Naive B cell (primary cell): ENCODE data around the gene PTPRJ. TPM values are rescaled to one million over a fixed set of nuclear protein-coding genes. Genes with fewer than 3 reads are reported as not detected.

ENCODE experiments used
- ATAC-seq, 2 donors: fragments of 150-1000 bp; cut with Tn5 transposase; 2 replicates each; pipeline ENCODE4 v1.10.0; 2021; ENCODE audit warnings: low read depth in 2 of 2, mild to moderate bottlenecking in 2 of 2, moderate library complexity in 2 of 2
- DNase-seq: peaks from one replicate; pipeline ENCODE4 v3.0.0; 2022
- H3K27ac Mint-ChIP-seq, 6 donors: one replicate each; pipeline ENCODE4 v1.8.0; 2020 to 2022; ENCODE audit warnings: mild to moderate bottlenecking in 6 of 6, mixed read lengths in 6 of 6, moderate library complexity in 5 of 6, inconsistent platforms in 2 of 6
- H3K27me3 Mint-ChIP-seq, 3 donors: one replicate each; pipeline ENCODE4 v1.8.0; 2021 to 2022; ENCODE audit warnings: mixed read lengths in 3 of 3, mild to moderate bottlenecking in 1 of 3
- H3K36me3 Mint-ChIP-seq, 2 donors: one replicate each; pipeline ENCODE4 v1.8.0; 2020 to 2022; ENCODE audit warnings: mixed read lengths in 2 of 2, inconsistent platforms in 1 of 2, mild to moderate bottlenecking in 1 of 2
- H3K4me1 Mint-ChIP-seq, 3 donors: one replicate each; pipeline ENCODE4 v1.8.0; 2020 to 2022; ENCODE audit warnings: mixed read lengths in 3 of 3, inconsistent platforms in 1 of 3, mild to moderate bottlenecking in 1 of 3, moderate library complexity in 1 of 3
- H3K4me3 Mint-ChIP-seq, 8 donors: one replicate each; pipeline ENCODE4 v1.8.0; 2020 to 2022; ENCODE audit warnings: mild to moderate bottlenecking in 8 of 8, mixed read lengths in 8 of 8, moderate library complexity in 8 of 8, inconsistent platforms in 2 of 8
- H3K9me3 Mint-ChIP-seq, 7 donors: one replicate each; pipeline ENCODE4 v1.8.0; 2020 to 2022; ENCODE audit warnings: mixed read lengths in 7 of 7, mild to moderate bottlenecking in 5 of 7, inconsistent platforms in 2 of 7, moderate library complexity in 1 of 7
- polyA plus RNA-seq, 6 donors: library from polyadenylated mRNA; unstranded; fragments of 300-500 nt; fragmentation: Illumina TruSeq; gene quantifications; one replicate each; pipeline ENCODE4 v1.2.3, GENCODE V29; 2021; ENCODE audit warnings: low read depth in 6 of 6

The PTPRJ gene
- polyA plus RNA-seq, 6 donors from 2014 or later, result 4.3 to 15.1 (median 11.6) TPM

DNA sequence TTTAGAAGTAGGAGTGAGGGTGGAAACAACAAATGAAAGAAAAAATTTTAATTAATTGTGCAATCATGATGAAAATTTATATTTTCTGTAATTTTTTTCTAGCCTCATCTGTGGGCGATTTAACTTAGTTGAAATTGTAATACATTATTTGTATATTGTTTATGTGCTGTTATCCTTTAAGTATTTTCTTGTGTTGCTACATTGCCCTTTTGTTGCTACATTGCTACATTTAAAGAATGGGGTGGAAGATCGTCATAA, 130.1 kb downstream of the PTPRJ start:
- H3K9me3 Mint-ChIP-seq, result peaks cover 8 to 12% (median 11%) of the 10 kb centered on the region in 7 donors
- peak overlapping the region in 6 of 8 donors; percentile 1 to 89 (median 82) for H3K4me3 Mint-ChIP-seq
- ATAC-seq, result no peak
- no peaks in the 10 kb centered on the region for H3K27me3 Mint-ChIP-seq
- peaks cover 48 to 66% (median 61%) of the 10 kb centered on the region in 3 donors for H3K4me1 Mint-ChIP-seq
- H3K27ac Mint-ChIP-seq, result peak overlapping the region; percentile 72 to 98 (median 95)
- H3K36me3 Mint-ChIP-seq, result peaks cover 10 to 12% of the 10 kb centered on the region in 2 donors
- DNase-seq, result no peak

DNA sequence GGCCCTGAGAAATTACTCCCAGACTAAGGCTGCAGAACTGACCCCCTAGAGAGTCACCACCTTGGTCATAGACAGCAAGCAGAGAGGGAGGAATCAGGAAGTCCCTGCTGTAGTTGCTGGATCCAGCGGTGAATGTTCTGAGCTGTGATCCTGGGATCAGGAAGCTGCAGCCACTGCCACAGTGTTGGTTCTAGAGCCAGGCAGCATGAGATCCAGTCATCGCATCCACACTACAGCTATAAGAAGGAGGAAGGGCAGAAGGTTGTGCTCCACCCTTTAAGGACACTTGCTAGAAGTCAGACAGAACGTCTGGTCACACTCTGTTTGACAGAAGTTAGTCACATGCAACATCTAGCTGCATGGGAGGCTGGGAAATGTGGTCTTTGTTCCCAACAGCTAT, 131.5 kb downstream of the PTPRJ start:
- peak overlapping the region in 4 of 8 donors; percentile 3 to 26 (median 18) for H3K4me3 Mint-ChIP-seq
- peaks cover 10 to 19% of the 10 kb centered on the region in 2 donors for H3K36me3 Mint-ChIP-seq
- no peak for DNase-seq

DNA sequence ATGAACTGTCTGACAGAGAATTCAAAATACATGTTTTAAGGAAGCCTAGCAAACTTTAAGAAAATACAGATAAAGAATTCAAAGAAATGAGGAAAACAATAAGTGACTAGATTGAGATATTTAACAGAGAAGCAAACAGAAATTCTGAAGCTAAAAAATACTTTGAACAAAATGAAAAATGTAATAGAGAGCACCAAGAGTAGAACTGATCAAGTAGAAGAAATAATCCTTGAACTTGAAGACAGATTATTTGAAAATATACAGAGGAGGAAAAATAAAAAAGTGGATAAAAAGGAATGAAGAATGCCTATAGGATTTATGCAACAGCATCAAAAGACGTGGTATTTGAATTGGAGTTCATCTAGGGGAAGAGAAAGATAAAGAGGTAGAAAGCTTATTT, 134.4 kb downstream of the PTPRJ start:
- H3K9me3 Mint-ChIP-seq, result peaks cover 10 to 20% (median 16%) of the 10 kb centered on the region in 7 donors
- no peaks in the 10 kb centered on the region for H3K27me3 Mint-ChIP-seq
- ATAC-seq (no peak), DNase-seq (no peak)
- peaks cover 18 to 24% (median 22%) of the 10 kb centered on the region in 3 donors for H3K4me1 Mint-ChIP-seq
- peaks cover 10 to 19% of the 10 kb centered on the region in 2 donors for H3K36me3 Mint-ChIP-seq
- peak overlapping the region in 1 of 8 donors; percentile 47 for H3K4me3 Mint-ChIP-seq
- peak overlapping the region in 2 of 6 donors; percentile 15 to 24 for H3K27ac Mint-ChIP-seq

More for the DNA sequence above, 131.5 kb downstream of the PTPRJ start:
- peaks cover 38 to 51% (median 48%) of the 10 kb centered on the region in 3 donors for H3K4me1 Mint-ChIP-seq
- peaks cover 10 to 20% (median 16%) of the 10 kb centered on the region in 7 donors for H3K9me3 Mint-ChIP-seq
- ATAC-seq, result no peak
- peak overlapping the region in 4 of 6 donors; percentile 37 to 87 (median 60) for H3K27ac Mint-ChIP-seq
- H3K27me3 Mint-ChIP-seq, result no peaks in the 10 kb centered on the region

DNA sequence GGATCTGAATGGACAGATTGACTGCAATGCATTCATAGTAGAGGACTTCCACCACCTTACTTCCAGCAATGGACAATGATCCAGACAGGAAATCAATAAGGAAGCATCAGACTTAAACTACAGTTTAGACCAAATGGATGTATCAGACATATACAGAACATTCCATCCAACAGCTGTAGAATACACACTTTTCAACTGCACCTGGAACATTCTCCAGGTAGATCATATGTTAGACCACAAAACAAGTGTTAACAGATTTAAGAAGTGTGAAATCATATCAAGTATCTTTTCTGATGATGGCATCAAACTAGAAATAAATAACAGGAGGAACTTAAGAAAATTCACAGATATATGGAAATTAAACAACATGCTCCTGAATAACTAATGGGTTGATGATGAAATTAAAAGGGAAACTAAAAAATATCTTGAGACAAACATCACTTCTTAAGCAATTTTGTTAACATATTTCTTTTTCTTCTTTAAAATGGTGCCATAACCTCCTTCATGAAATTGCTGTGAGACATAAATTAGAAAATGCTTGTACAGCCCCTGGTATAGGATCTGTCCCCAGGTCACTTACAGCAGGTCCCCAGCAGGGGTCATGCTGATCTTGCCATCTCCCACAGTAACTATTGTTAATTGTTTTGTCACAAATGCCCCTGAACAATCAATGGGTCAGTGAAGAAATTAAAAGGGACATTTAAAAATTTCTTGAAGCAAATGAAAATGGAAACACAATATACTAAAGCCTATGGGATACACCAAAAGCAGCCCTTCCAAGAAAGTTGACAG, 136.3 kb downstream of the PTPRJ start:
- H3K27me3 Mint-ChIP-seq, result no peaks in the 10 kb centered on the region
- H3K9me3 Mint-ChIP-seq, result peaks cover 10 to 20% (median 16%) of the 10 kb centered on the region in 7 donors
- H3K27ac Mint-ChIP-seq, result peak overlapping the region in 2 of 6 donors; percentile 59 to 78
- H3K36me3 Mint-ChIP-seq, result peaks cover 14 to 22% of the 10 kb centered on the region in 2 donors
- DNase-seq, result no peak
- peaks cover 9 to 11% (median 11%) of the 10 kb centered on the region in 3 donors for H3K4me1 Mint-ChIP-seq
- H3K4me3 Mint-ChIP-seq, result no peak overlapping the region
- ATAC-seq, result peak in 1 of 2 donors; percentile 66

DNA sequence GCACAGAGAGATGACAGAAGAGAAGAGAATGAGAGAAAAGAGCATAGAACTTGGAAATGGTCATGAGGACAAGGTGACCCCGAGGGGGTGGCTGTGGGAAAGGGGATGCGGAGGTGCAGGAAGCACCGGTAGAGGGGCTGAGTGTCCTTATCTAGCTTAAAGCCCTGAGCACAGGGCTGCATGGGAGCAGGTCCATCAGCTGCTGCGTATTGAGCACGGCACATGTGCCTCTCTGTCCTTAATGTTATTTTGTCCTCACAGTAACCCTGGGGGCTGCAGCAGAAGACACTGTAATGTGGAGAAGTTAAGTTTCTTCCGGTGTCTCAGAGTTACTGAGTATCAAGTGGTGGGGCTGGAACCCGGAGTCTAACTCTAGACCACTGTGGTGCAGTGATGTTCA, 141.9 kb downstream of the PTPRJ start:
- Mint-ChIP-seq H3K4me1 (peaks cover 18 to 26% (median 26%) of the 10 kb centered on the region in 3 donors), H3K9me3 (no peaks in the 10 kb centered on the region), H3K27ac (peak overlapping the region in 2 of 6 donors; percentile 8 to 78), H3K4me3 (no peak overlapping the region), H3K27me3 (no peaks in the 10 kb centered on the region), H3K36me3 (peaks cover 4 to 16% of the 10 kb centered on the region in 2 donors)
- DNase-seq, result no peak
- no peak for ATAC-seq

DNA sequence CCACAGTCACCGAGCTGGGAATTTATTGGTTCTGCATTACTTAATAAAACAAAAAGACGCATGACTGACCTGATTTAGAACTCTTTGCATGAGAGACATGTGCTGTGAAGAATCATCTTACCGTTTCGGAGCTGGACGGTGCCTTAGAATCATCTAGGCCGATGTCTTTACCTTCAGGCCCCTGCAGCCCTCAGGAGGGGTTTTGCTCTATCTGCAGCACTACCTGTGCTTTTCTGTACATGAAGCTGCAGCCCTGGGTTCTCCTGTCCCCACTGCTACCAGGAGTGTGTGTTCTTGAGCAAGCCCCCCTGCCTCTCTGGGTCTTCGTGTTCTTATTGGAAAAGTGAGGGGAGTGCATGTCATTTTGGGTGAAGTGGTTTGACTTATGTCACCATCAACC, 142.3 kb downstream of the PTPRJ start:
- H3K9me3 Mint-ChIP-seq, result no peaks in the 10 kb centered on the region
- H3K36me3 Mint-ChIP-seq, result peaks cover 7 to 17% of the 10 kb centered on the region in 2 donors
- peaks cover 22 to 30% (median 30%) of the 10 kb centered on the region in 3 donors for H3K4me1 Mint-ChIP-seq
- H3K4me3 Mint-ChIP-seq, result no peak overlapping the region
- DNase-seq (no peak), ATAC-seq (no peak)
- no peaks in the 10 kb centered on the region for H3K27me3 Mint-ChIP-seq
- H3K27ac Mint-ChIP-seq, result peak overlapping the region in 2 of 6 donors; percentile 23 to 78

DNA sequence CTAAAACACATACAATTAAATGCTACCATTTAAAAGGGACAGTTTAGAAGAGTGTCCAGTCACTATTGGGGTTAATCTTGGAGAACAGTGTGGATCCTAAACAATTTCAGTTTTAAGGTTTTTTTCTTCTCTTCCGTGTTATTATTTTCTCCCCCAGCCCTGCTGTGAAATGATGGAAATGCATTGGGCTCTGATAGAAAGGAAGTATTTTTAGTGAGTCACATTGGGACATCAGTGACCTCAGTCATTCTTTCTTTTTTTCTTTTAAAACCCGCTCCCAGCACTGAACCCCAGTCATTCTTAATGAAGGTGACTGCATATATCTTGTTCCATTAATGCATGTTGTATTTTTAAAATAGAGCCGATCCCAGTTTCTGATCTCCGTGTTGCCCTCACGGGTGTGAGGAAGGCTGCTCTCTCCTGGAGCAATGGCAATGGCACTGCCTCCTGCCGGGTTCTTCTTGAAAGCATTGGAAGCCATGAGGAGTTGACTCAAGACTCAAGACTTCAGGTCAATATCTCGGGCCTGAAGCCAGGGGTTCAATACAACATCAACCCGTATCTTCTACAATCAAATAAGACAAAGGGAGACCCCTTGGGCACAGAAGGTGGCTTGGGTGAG, 143.0 kb downstream of the PTPRJ start:
- Mint-ChIP-seq H3K36me3 (peaks cover 12 to 23% of the 10 kb centered on the region in 2 donors), H3K9me3 (no peaks in the 10 kb centered on the region), H3K4me1 (peaks cover 27 to 35% (median 34%) of the 10 kb centered on the region in 3 donors), H3K27me3 (no peaks in the 10 kb centered on the region), H3K4me3 (no peak overlapping the region), H3K27ac (peak overlapping the region in 5 of 6 donors; percentile 69 to 89 (median 80))
- DNase-seq (no peak), ATAC-seq (no peak)

DNA sequence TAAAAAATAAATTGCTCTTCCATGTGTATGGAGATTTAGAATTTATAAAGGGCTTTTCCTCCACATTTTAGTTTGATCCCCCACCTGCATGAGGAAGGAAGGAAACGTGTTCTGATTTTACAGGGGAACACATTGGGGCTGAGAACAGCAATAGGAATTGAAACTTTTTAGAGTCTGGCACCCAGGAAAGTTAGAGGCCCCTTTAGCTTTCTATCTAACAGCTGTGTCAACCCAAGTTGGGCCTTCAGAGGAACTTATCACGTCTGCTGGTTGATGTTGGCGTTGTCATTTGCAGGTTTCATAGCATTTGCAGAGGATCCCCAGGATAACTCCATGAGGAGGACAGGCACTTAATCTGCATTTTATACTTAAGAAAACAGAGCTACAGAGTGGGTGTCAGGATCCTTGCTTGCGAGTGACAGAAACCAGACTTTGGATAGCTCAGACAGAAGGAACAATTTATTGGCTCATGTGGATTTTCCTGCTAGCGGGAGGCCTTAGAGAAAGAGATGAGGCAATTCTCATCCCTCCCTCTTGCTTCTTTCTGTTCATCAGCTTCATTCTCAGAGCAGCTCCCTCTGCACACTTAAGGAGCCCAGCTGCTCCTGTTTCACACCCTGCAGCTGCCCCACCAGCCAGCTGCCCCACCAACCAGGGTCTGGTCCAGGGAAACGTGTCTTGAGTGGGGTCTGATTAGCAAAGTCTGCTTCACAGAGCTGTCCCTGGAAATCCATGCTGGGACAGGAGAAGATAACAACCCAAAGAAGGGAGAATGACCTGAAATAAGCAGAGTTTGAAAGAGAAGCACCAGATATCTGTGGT, 143.8 kb downstream of the PTPRJ start:
- DNase-seq (no peak), ATAC-seq (no peak)
- Mint-ChIP-seq H3K27me3 (no peaks in the 10 kb centered on the region), H3K4me1 (peaks cover 27 to 35% (median 34%) of the 10 kb centered on the region in 3 donors), H3K9me3 (no peaks in the 10 kb centered on the region), H3K27ac (peak overlapping the region; percentile 60 to 89 (median 77)), H3K36me3 (peaks cover 12 to 23% of the 10 kb centered on the region in 2 donors), H3K4me3 (no peak overlapping the region)

DNA sequence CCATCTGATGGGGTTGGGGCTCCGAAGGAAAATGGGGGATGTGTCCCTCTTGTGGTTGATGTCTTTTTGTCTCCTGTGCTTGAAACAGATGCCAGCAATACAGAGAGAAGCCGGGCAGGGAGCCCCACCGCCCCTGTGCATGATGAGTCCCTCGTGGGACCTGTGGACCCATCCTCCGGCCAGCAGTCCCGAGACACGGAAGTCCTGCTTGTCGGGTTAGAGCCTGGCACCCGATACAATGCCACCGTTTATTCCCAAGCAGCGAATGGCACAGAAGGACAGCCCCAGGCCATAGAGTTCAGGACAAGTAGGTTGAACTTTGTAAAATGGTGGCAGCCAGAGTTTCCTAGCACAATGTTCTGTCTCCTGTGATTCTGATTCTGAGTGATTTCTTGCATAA, 144.5 kb downstream of the PTPRJ start:
- H3K36me3 Mint-ChIP-seq, result peaks cover 13 to 23% of the 10 kb centered on the region in 2 donors
- H3K4me3 Mint-ChIP-seq, result no peak overlapping the region
- no peak for DNase-seq
- peaks cover 27 to 35% (median 34%) of the 10 kb centered on the region in 3 donors for H3K4me1 Mint-ChIP-seq
- H3K27me3 Mint-ChIP-seq, result no peaks in the 10 kb centered on the region
- H3K9me3 Mint-ChIP-seq, result no peaks in the 10 kb centered on the region
- no peak for ATAC-seq
- H3K27ac Mint-ChIP-seq, result peak overlapping the region in 1 of 6 donors; percentile 33

DNA sequence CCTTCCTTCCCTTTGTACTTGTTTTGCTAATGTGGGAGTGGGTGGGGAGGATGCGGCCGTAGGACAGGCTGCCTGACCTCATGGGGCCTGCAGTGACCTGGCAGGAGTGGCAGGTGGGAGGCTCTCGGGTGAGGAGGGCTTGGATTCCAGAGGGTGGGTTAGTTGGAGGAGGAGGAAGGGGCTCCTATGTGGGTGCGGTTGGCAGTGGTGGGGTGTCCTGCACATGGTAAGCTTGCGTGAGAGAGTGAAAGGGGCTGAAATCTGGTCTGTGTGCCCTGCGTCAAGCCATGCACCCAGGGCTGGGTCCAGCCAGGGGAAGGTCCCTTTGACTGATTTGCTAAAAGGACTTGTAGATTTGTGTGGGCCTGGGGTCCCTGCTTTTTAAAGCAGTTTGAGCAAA, 145.5 kb downstream of the PTPRJ start:
- H3K27ac Mint-ChIP-seq, result peak overlapping the region in 5 of 6 donors; percentile 15 to 74 (median 27)
- H3K27me3 Mint-ChIP-seq, result no peaks in the 10 kb centered on the region
- peaks cover 13 to 23% of the 10 kb centered on the region in 2 donors for H3K36me3 Mint-ChIP-seq

DNA sequence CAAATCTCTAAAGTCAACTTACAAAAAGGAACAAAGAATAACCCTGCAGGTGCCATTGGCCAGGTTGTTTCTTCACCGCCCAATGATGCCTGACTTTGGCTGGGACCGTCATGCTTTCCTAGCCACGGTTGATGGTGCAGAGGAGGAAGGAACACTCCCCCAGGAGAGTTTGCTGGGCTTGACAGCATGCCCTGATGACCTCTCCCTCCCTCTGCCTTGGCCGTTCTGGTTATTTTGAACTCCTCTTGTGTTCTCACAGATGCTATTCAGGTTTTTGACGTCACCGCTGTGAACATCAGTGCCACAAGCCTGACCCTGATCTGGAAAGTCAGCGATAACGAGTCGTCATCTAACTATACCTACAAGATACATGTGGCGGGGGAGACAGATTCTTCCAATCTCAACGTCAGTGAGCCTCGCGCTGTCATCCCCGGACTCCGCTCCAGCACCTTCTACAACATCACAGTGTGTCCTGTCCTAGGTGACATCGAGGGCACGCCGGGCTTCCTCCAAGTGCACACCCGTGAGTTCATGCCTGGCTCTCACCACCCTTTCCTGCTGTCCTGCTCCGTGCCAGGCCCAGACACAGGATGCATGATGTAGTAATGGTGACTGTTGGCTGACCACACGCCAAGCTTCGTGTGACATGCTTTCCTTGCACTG, 147.3 kb downstream of the PTPRJ start:
- peak overlapping the region in 2 of 8 donors; percentile 7 to 72 for H3K4me3 Mint-ChIP-seq
- H3K27ac Mint-ChIP-seq, result peak overlapping the region in 5 of 6 donors; percentile 40 to 89 (median 61)
- peaks cover 27 to 35% (median 34%) of the 10 kb centered on the region in 3 donors for H3K4me1 Mint-ChIP-seq
- peaks cover 15% of the 10 kb centered on the region in 2 donors for H3K36me3 Mint-ChIP-seq
- ATAC-seq (no peak), DNase-seq (no peak)
- H3K27me3 Mint-ChIP-seq, result no peaks in the 10 kb centered on the region
- no peaks in the 10 kb centered on the region for H3K9me3 Mint-ChIP-seq

More for the DNA sequence above, 145.5 kb downstream of the PTPRJ start:
- peak overlapping the region in 1 of 8 donors; percentile 66 for H3K4me3 Mint-ChIP-seq
- peaks cover 27 to 35% (median 34%) of the 10 kb centered on the region in 3 donors for H3K4me1 Mint-ChIP-seq
- no peak for DNase-seq
- no peak for ATAC-seq
- H3K9me3 Mint-ChIP-seq, result no peaks in the 10 kb centered on the region

DNA sequence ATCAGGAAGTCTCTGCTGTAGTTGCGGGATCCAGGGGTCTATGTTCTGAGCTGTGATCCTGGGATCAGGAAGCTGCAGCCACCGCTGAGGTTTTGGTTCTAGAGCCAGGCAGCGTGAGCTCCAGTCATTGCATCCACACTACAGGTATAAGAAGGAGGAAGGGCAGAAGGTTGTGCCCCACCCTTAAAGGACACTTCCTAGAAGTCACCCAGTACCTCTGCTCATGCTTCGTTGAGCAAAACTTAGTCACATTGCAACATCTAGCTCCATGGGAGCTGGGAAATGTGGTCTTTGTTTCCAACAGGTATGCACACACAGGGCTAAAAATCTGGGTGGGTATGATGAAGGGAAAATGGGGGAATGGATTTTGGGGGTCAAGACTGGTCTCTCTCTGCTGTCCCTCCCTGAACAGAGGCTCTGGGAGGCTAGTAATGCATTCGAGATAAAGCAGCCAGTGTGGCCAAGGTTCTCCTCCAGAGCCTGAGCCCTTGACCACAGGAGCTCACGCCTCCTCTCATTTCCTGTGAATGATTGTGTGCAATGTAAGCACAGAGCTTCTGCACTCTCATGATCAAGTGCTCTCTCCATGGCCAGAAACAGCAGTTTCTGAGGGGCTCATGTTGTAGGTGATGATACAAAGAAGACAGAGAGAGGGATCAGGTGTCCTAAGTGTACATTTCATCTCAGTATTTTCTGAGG, 149.5 kb downstream of the PTPRJ start:
- H3K4me1 Mint-ChIP-seq, result peaks cover 20 to 23% (median 23%) of the 10 kb centered on the region in 3 donors
- no peaks in the 10 kb centered on the region for H3K9me3 Mint-ChIP-seq
- no peak for ATAC-seq
- H3K27ac Mint-ChIP-seq, result peak overlapping the region in 2 of 6 donors; percentile 56 to 61
- no peaks in the 10 kb centered on the region for H3K27me3 Mint-ChIP-seq
- H3K36me3 Mint-ChIP-seq, result peaks cover 15 to 19% of the 10 kb centered on the region in 2 donors
- H3K4me3 Mint-ChIP-seq, result no peak overlapping the region
- no peak for DNase-seq
